DLD1 (cell line): ENCODE results near the gene PLCXD1.
"Not testable (repeated sequence)": the region's sequence is repeated elsewhere in the genome, so short reads cannot be mapped to it uniquely, and the experiment has no call there.

Source experiments
- in situ Hi-C: cut with HindIII; loops from 2 replicates; pipeline ENCODE4 v1.10.0; 2017; ENCODE audit warnings: low sequenced_read_pairs

PLCXD1 gene

DNA sequence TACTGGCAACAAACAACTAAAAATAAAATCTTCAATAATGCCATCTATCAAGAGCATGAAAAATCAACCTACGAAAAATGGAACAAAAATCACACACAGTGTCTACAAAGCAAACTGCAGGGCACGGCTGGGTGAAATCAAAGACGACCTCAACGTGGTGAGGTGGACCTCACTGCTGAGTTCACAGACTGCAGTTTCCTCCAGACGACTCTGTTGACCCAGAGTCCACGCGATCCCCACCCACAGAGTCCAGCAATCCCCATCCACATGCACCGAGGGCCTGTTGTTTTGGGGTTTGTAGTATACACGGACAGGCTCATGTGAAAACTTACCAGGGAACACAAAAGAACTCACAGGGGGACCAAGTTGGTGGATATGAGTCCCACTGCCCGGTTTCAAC, 68.5 kb downstream of the PLCXD1 start:
- in situ Hi-C loops = no loop called here

DNA sequence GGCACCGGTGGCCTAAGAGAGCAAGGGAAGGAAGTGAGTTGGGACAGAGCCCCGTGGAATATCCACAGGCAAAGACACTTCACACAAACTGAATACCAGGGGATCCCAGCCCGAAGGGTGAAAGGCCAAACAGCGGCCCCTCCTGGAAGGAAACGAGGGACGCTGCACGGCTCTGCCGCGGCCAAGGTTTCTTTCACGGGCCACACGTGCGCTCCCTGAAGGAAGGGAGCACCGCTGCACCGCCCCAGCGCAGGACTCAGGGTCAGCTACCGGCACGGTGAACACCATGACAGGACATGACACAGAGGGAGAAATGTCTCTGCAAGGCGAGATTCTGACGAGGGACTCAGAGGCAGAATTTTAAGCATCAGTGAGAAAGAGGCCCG, 69.0 kb downstream of the PLCXD1 start:
- in situ Hi-C loops = no loop called here

GRCh38 chrX:350534-351323, 69.5 kb downstream of the PLCXD1 start:
- in situ Hi-C loops = no loop called here

- in situ Hi-C loops = not testable (repeated sequence)
Observed at GRCh38 chrX:351324-351641, 70.1 kb downstream of the PLCXD1 start.

- in situ Hi-C loops = no loop called here
Observed at GRCh38 chrX:351736-352135, 70.6 kb downstream of the PLCXD1 start.

- in situ Hi-C loops = no loop called here
Observed at GRCh38 chrX:352181-352580, 71.0 kb downstream of the PLCXD1 start.

- in situ Hi-C loops = no loop called here
Observed at GRCh38 chrX:352582-353314, 71.6 kb downstream of the PLCXD1 start.
